ENCODE results near the gene PLEKHA7.
"Not testable (repeated sequence)": the region's sequence is repeated elsewhere in the genome, so short reads cannot be mapped to it uniquely, and the experiment has no call there.

Gene PLEKHA7

DNA sequence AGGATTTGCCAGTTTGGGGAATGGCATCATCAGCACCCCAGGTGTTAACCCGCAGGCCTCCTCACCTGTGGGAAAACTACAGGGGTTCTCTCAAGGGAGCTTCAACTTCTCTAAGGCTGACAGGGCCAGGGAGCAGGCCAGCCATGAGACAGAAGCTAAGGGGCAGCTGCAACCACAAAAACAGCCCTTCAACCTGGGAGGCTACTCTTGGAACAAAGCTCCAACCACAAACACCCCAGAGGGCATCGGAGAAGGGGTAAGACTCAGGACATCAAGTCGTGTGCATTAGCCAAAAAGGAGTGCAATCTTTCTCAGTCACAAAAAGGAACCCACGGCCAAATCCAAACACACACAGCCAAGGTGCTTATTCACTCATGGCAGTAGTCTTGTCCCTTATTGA is 103.0 kb downstream of the PLEKHA7 start:
- Mint-ChIP-seq H3K9me3 (peaks cover 2% of the 10 kb centered on the region), H3K27me3 (ENCODE audit: low read depth, poor library complexity) (peaks cover 29% of the 10 kb centered on the region), H3K4me3 (no peak overlapping the region), H3K27ac (no peak overlapping the region), H3K4me1 (no peaks in the 10 kb centered on the region), H3K36me3 (ENCODE audit: low read depth) (peaks cover under 1% of the 10 kb centered on the region)
- TF ChIP-seq, protein P1, sequence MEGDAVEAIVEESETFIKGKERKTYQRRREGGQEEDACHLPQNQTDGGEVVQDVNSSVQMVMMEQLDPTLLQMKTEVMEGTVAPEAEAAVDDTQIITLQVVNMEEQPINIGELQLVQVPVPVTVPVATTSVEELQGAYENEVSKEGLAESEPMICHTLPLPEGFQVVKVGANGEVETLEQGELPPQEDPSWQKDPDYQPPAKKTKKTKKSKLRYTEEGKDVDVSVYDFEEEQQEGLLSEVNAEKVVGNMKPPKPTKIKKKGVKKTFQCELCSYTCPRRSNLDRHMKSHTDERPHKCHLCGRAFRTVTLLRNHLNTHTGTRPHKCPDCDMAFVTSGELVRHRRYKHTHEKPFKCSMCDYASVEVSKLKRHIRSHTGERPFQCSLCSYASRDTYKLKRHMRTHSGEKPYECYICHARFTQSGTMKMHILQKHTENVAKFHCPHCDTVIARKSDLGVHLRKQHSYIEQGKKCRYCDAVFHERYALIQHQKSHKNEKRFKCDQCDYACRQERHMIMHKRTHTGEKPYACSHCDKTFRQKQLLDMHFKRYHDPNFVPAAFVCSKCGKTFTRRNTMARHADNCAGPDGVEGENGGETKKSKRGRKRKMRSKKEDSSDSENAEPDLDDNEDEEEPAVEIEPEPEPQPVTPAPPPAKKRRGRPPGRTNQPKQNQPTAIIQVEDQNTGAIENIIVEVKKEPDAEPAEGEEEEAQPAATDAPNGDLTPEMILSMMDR (IDR thresholded peaks at IDR 0.05) = no peak
- DNase-seq = no peak

DNA sequence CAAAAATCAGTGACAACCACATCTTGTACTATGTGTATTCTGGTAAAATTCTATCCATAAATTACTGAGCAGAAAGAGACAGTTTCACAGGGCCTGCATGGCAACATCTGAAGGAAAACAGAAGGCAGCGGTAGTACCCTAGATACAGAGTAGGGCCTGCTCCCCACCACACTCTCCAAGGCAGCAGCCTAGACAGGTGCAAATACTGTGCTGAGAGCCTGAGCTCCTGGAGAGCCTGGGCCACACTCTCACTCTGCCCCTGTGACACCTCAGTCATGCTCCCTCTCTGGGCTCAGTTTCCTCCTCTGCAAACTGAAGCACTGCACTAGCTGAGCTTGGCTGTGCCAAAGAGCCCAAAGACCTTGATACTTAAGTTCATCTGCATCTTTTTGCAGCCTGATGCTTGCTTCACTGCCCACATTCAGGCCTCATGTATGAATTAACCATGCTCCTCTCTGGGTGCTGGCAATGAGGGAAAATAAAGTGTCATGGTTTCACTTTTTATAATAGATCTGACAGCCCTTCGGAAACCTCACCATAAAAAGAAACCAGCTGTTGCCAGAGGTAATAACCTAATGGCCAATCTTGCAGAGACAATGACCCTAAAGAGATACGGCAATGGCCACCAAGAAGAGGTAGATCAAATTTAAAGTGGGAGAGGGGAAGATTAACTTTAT is 104.7 kb downstream of the PLEKHA7 start:
- TF ChIP-seq, protein P1 (IDR thresholded peaks at IDR 0.05) = no peak
- DNase-seq = no peak
- no peak overlapping the region for H3K4me3 Mint-ChIP-seq
- peaks cover 7% of the 10 kb centered on the region for H3K9me3 Mint-ChIP-seq
- H3K4me1 Mint-ChIP-seq = no peaks in the 10 kb centered on the region
- peaks cover 5% of the 10 kb centered on the region for H3K36me3 Mint-ChIP-seq (ENCODE audit: low read depth)
- no peak overlapping the region for H3K27ac Mint-ChIP-seq
- peaks cover 21% of the 10 kb centered on the region for H3K27me3 Mint-ChIP-seq (ENCODE audit: low read depth, poor library complexity)

DNA sequence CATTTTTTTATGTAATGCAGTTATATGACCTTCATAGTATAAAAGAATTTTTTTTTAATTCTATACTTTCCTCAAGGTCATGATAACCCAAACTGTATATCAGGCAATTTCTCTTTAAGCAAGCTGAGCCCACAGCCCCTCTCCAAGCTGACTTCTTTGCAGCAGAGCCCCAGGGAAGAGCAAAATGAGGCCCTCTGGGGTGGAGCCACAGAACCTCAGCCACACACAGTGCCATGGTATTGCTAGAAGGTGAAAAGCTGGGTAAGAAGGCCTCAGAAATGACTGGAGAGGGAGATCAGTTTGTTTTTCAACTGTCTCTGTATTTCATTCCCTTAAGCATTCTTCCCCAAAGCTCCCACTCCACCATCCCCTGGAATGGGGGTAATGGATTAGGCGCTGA is 108.8 kb downstream of the PLEKHA7 start:
- H3K27ac Mint-ChIP-seq = no peak overlapping the region
- H3K9me3 Mint-ChIP-seq = peaks cover 7% of the 10 kb centered on the region
- peaks cover 4% of the 10 kb centered on the region for H3K27me3 Mint-ChIP-seq (ENCODE audit: low read depth, poor library complexity)
- no peaks in the 10 kb centered on the region for H3K4me1 Mint-ChIP-seq
- DNase-seq = no peak
- peaks cover 5% of the 10 kb centered on the region for H3K36me3 Mint-ChIP-seq (ENCODE audit: low read depth)
- no peak overlapping the region for H3K4me3 Mint-ChIP-seq
- TF ChIP-seq, protein P1 (IDR thresholded peaks at IDR 0.05) = no peak

DNA sequence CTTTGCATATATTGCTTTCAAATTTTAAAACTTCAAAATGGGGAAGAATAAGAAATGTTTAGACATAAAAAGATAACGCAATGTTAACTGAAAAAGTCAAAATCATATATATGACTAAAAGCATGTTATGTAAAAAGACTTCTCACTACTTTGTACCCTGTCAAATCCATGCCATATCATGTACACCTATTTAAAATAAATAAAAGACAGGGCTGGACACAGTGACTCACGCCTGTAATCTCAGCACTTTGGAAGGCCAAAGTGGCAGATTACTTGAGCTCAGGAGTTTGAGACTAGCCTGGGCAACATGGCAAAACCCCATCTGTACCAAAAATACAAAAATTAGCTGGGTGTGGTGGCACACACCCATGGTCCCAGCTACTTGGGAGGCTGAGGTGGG is 109.5 kb downstream of the PLEKHA7 start:
- H3K36me3 Mint-ChIP-seq (ENCODE audit: low read depth); H3K9me3 Mint-ChIP-seq; H3K4me1 Mint-ChIP-seq; H3K27ac Mint-ChIP-seq; H3K27me3 Mint-ChIP-seq (ENCODE audit: low read depth, poor library complexity); DNase-seq; H3K4me3 Mint-ChIP-seq: not testable (repeated sequence)

DNA sequence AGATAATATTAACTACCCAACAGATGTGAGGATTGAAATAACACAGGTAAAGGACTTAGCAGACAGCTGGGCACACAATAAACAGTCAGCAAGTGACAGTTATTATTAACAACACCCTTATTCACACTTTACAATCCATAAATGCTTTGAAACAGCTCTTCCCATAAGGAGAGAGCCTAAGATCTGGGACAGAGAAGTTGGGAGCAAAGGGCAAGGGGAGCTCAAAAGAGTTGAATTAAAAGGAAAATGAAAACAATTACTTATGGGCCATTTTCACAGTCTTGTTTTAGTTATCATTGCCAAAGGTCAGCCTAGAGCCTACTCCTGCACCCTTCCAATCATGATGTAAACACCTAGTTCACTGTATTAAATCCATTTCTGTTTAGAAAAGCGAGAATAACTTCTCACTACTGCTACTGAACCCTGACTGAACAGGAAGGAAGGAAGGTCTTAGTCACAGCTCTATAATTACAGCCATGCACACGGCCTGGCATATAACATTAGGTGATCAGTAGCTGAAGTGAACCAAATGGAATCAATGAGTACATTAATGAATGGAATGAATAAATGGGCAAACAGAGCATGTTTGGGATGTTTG is 111.3 kb downstream of the PLEKHA7 start:
- DNase-seq = no peak

DNA sequence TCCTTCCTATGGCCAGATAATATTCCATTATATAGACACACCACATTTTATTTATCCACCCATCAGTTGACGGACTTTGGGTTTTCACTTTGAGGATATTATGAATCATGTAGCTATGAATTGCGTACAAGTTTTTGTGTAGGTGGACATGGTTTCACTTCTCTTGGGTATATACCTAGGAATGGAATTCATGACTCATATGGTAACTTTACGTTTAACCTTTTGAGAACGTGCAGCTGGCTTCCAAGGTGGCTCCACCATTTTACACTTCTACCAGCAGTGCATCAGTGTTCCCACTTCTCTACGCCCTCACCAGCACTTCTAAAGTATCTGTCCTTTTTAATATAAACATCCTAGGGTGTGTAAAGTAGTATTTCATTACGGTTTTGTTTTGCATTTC is 112.0 kb downstream of the PLEKHA7 start:
- no peak overlapping the region for H3K4me3 Mint-ChIP-seq

More for the DNA sequence above, 111.3 kb downstream of the PLEKHA7 start:
- H3K27ac Mint-ChIP-seq = no peak overlapping the region
- no peak overlapping the region for H3K4me3 Mint-ChIP-seq
- peaks cover 7% of the 10 kb centered on the region for H3K9me3 Mint-ChIP-seq
- peaks cover 5% of the 10 kb centered on the region for H3K36me3 Mint-ChIP-seq (ENCODE audit: low read depth)
- peaks cover 12% of the 10 kb centered on the region for H3K27me3 Mint-ChIP-seq (ENCODE audit: low read depth, poor library complexity)
- peaks cover 4% of the 10 kb centered on the region for H3K4me1 Mint-ChIP-seq
- TF ChIP-seq, protein P1 (IDR thresholded peaks at IDR 0.05) = no peak

More for the DNA sequence above, 112.0 kb downstream of the PLEKHA7 start:
- Mint-ChIP-seq H3K36me3 (ENCODE audit: low read depth) (peaks cover 5% of the 10 kb centered on the region), H3K27me3 (ENCODE audit: low read depth, poor library complexity) (peaks cover 19% of the 10 kb centered on the region), H3K9me3 (peaks cover 7% of the 10 kb centered on the region), H3K4me1 (peaks cover 11% of the 10 kb centered on the region), H3K27ac (no peak overlapping the region)
- no peak for DNase-seq
- TF ChIP-seq, protein P1 (IDR thresholded peaks at IDR 0.05) = no peak
